Cardiac fibroblast (primary cell): ENCODE results near the gene CATSPER1.

Experiments used
- DNase-seq, 2 donors: peaks; one replicate each; pipeline versions ENCODE4 v3.0.0 to v3.0.0-alpha.2; 2010; ENCODE audit warnings: low read depth in 2 of 2
- H3K4me3 ChIP-seq, 2 donors: replicated peaks in 1 of 2; 1 replicate in 1 of 2; 2 replicates in 1 of 2; pipeline ENCODE4 v1.5.1; 2011; ENCODE audit warnings: low read depth in 2 of 2, low read length in 2 of 2, mild to moderate bottlenecking in 2 of 2, moderate library complexity in 1 of 2
- TF ChIP-seq, protein P1 (sequence below): IDR thresholded peaks from one replicate; pipeline ENCODE4 v1.5.1; 2011; ENCODE audit warnings: low read depth, mild to moderate bottlenecking, low read length, inconsistent platforms

The CATSPER1 gene

DNA sequence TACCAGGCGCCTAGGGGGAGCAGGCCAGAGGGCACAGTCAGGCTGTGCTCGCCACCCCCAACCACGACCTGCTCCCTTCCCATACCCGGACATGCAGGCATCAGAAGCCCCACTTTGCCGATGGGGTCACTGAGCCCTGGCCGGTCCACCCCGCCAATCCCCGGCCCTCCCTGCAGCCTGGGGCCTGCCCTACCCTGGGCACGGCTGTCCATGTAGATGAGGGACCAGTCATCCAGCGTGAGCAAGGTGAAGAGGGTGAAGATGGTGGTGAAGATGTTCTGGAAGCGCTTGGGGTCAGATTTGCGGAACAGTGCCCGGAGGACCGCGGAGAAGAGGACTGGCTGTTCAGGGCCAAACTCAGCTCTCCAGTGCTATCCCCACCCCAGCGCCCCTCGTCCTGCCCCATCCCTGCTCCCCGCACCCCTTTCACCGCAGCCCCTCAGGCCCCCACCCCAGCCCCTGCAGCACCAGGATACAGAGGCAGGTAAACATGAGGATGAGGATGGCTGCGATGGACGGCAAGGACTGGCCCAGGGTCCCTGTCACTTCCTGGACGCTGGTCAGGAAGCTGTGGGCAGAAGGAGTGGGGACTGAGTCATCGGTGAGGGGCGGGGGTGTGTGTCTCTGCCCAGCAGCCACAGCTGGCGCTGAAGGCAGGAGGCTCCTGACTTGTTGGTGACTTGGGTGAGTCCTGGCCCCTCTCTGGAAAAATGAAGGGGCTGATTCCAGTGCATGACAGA, 5.5 kb downstream of the CATSPER1 start:
- no peak overlapping the region for H3K4me3 ChIP-seq
- DNase-seq: peak; percentile 69 to 74
- TF ChIP-seq, protein P1, sequence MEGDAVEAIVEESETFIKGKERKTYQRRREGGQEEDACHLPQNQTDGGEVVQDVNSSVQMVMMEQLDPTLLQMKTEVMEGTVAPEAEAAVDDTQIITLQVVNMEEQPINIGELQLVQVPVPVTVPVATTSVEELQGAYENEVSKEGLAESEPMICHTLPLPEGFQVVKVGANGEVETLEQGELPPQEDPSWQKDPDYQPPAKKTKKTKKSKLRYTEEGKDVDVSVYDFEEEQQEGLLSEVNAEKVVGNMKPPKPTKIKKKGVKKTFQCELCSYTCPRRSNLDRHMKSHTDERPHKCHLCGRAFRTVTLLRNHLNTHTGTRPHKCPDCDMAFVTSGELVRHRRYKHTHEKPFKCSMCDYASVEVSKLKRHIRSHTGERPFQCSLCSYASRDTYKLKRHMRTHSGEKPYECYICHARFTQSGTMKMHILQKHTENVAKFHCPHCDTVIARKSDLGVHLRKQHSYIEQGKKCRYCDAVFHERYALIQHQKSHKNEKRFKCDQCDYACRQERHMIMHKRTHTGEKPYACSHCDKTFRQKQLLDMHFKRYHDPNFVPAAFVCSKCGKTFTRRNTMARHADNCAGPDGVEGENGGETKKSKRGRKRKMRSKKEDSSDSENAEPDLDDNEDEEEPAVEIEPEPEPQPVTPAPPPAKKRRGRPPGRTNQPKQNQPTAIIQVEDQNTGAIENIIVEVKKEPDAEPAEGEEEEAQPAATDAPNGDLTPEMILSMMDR: no peak

DNA sequence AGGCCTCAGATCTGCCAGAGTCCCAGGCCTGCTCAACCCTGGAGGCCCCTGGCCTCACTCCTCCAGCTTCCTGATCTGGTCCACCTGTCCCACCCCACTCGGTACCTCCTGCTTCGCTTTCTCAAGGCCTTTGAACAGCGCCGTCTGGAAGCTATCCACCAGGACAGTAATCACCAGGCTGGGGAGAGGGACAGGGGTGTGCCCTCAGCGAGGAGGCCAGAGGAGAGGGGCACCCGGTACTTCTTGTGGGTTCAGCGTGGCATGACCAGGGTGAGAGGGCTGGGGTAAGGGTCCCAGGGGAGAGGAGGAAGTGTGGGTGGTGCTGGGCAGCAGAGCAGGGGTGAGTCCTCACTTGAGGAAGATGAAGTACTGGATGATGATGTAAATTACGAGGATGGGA, 6.1 kb downstream of the CATSPER1 start:
- H3K4me3 ChIP-seq: no peak overlapping the region
- no peak for DNase-seq
- TF ChIP-seq, protein P1: no peak

DNA sequence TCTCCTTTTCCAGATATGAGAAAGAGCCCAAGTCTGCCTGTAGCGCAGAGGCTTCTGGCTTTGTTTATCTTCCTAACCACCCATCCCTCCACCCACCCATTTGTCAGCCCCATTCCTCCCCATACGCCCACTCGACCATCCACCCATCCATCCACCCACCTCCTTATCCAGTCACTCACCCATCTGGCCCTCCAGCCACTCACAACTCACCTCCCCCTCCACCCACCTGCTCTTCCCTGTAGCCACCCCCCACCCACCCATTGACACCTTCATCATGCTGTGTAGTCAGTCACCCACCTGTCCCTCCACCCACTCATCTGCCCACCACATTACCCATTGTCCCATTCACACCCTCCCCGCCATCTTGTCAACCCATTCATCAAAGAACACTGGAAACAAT, 9.0 kb downstream of the CATSPER1 start:
- DNase-seq: no peak
- no peak overlapping the region for H3K4me3 ChIP-seq
- TF ChIP-seq, protein P1: no peak

DNA sequence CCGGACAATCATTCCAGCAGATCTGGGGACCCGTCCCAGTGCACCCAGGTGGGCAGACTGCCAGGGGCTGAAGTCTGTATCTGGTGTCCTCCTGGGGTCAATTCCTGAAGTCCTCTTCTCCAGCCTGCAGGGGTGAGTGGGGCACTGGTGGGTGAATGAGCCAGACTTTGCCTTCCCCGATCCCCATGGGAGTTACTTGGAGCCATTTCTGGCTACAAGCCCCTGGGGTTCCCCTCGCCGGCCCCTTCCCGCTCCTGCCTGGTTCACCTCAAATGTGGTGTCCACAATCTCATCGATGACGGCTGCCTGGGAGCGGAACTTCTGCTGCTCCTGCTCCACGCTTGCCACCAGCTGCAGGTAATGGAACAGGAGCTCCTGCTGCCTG, 9.5 kb downstream of the CATSPER1 start:
- TF ChIP-seq, protein P1: no peak
- no peak for DNase-seq
- no peak overlapping the region for H3K4me3 ChIP-seq

DNA sequence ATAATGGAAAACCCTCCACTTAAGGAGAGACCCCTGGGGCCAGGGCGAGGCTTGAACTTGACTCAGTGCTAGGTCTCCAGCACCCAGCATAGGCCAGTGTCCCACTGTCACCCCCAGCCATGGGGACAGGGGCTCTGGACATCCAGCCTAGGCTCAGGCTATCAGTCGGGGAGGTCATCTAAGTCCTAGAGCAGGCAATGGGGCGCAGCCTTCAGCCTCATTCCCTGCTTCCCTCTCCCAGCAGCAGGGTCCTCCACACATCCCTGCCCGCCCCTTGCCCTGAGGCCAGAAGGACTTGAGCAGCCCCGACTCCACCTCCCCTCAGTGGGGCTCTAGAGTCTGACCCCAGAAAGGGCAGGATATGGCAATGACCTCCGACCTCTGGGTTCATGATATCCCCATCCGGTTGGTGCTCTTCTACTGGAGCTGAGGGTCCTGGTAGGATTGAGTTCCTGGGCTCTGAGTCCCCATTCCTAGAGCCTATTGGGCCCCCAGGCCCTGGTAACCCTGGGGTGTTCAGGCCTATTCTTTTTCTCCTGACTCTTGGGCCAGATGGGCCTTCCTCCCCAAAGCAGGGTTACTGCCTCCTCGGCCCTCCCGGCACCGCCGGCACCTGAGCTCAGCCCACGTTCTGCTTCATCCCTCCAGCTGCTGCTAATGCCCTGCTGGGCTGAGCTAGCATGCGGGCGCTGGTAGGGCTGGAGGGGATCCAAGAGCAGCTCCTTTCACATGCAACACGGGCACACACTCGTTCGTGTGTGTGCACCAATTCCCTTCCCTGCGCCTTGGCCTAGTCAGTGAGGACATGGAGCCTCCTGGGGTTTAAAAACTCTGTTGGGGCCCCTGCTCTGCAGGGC, 10.1 kb downstream of the CATSPER1 start:
- no peak overlapping the region for H3K4me3 ChIP-seq
- DNase-seq: no peak
- TF ChIP-seq, protein P1: no peak

DNA sequence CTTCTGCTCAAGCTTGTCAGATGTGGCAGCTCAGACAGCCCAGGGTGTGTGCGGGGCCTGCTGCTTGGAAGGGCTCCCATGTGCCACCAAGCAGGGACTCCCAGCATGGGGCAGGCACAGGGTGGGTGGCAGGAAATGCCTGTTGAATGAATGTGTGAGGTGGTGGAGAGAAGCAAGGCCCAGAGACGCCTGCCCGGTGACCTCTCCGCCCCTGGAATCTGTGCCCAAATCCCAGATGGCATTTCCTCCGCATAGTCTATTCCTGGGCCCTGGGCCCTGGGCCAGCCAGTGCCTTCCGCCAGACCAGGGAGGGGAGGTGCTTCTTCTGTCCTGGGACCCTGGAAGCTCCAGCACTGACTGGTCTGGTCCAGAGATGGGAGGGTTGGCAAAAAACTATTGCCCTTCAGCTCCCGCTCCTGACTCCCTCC, 10.8 kb downstream of the CATSPER1 start:
- peak; percentile 23 to 72 for DNase-seq
- TF ChIP-seq, protein P1: no peak
- no peak overlapping the region for H3K4me3 ChIP-seq
